ENCODE measurements around the gene PLD6. TPM values are rescaled to one million over a fixed set of nuclear protein-coding genes. Genes with fewer than 3 reads are reported as not detected.

Gene PLD6
- total RNA-seq, 1 experiment from 2014 or later: 11.6 TPM

DNA sequence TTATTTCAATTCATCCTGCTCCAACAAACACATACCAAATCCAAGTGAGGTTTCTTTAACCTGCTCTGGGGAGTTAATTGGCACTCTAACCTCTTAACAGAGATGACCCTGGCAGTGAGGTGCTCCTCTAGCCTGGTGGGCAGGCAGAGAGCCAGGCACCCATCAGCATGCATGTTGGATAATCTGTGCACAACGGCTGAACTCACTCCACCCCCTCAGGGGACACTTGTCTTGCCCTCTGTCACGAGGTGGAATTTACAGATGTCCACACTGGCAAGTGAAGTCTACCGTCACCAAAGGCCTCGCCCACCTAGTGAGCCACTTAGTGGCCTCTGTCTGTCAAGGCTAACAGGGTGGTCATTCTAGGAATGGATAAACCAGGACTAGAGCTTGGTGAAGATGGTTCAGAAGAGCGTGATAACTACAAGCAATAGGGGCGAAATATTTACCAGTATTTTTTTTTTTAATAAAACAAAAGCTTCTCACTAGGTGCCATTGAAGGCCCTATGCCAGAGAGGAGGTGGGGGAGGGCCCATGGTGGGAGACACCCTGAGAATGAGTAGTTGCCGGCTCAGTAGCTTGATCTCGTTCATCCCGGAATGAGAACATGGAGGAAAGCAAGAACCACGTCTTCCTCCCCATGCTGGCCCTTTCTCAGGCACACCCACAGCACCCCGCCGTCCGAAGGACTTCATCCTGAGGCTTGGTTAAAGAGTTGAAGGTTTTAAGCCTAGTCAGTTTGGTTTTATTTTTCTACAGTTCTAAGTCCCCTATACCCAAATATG, 25.2 kb downstream of the PLD6 start:
- Histone ChIP-seq H3K9me2 (replicated peaks; ENCODE audit: low read length) (no peaks in the 10 kb centered on the region), H3K4me2 (ENCODE audit: low read length) (no peak overlapping the region), H3K4me1 (ENCODE audit: insufficient read depth, low read length) (peaks cover 7% of the 10 kb centered on the region), H3F3A (ENCODE audit: low read length, unreplicated experiment) (peaks cover 11% of the 10 kb centered on the region), H3K4me3 (ENCODE audit: low read length) (no peak overlapping the region), H3K27ac (ENCODE audit: low read length) (no peak overlapping the region), H3K9me3 (ENCODE audit: low read length) (no peaks in the 10 kb centered on the region), H3K36me3 (ENCODE audit: low read depth, low read length) (peaks cover 83% of the 10 kb centered on the region), H2AFZ (ENCODE audit: low read length) (no peak overlapping the region), H3K9ac (ENCODE audit: low read length) (no peak overlapping the region), H3K27me3 (ENCODE audit: low read length) (no peaks in the 10 kb centered on the region), H3K79me2 (ENCODE audit: low read length) (no peaks in the 10 kb centered on the region), H4K20me1 (ENCODE audit: low read length) (0 out of 2 replicates have a peak, but pooled peaks cover 10% of the 10 kb centered on the region)
- no TSS peak for BruUV-seq (replicated peaks)
- DNase-seq (no peak), ATAC-seq (no peak)
- intact Hi-C loops (cut with micrococcal nuclease): no loop called here
- CTCF ChIA-PET: no interaction called here
- POLR2A ChIA-PET (ENCODE audit: unreplicated experiment): no interaction called here
- TF ChIP-seq EZH2 (IDR thresholded peaks at IDR 0.05; ENCODE audit: low read length, unreplicated experiment): no peak
- TF ChIP-seq, protein P1, sequence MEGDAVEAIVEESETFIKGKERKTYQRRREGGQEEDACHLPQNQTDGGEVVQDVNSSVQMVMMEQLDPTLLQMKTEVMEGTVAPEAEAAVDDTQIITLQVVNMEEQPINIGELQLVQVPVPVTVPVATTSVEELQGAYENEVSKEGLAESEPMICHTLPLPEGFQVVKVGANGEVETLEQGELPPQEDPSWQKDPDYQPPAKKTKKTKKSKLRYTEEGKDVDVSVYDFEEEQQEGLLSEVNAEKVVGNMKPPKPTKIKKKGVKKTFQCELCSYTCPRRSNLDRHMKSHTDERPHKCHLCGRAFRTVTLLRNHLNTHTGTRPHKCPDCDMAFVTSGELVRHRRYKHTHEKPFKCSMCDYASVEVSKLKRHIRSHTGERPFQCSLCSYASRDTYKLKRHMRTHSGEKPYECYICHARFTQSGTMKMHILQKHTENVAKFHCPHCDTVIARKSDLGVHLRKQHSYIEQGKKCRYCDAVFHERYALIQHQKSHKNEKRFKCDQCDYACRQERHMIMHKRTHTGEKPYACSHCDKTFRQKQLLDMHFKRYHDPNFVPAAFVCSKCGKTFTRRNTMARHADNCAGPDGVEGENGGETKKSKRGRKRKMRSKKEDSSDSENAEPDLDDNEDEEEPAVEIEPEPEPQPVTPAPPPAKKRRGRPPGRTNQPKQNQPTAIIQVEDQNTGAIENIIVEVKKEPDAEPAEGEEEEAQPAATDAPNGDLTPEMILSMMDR (conservative IDR thresholded peaks at IDR 0.05; ENCODE audit: low read depth, low read length): no peak
- TF ChIP-seq EZH2phosphoT487 (IDR thresholded peaks at IDR 0.05; ENCODE audit: borderline replicate concordance, low read length): no peak

DNA sequence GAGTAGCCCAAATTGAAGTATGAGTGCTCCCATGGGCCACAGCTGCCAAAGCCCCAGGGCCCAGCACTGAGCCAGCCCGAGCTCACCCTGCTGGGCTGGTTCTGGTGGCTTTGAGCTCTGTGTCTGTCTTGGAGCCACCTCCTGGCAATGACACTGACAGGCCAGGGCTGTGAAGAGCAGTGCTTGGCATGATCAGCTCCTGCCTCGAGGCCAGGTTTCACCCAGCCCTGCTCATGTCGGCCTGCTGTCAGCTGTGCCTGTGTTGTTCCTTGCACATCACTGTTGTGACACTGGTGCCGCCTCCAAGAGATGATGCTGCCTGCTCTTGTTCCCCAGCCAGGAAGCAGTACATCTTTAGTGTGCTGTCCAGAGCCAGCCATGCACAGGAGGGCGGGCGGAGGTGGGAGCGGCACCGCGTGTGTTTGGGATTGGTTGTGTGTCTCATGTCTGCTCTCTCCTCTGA, 26.0 kb downstream of the PLD6 start:
- intact Hi-C loops (cut with micrococcal nuclease): no loop called here
- H3K9ac ChIP-seq (ENCODE audit: low read length): no peak overlapping the region
- no peaks in the 10 kb centered on the region for H3K79me2 ChIP-seq (ENCODE audit: low read length)
- POLR2A ChIA-PET (ENCODE audit: unreplicated experiment): no interaction called here
- peaks cover 85% of the 10 kb centered on the region for H3K36me3 ChIP-seq (ENCODE audit: low read depth, low read length)
- no peaks in the 10 kb centered on the region for H3K9me3 ChIP-seq (ENCODE audit: low read length)
- H2AFZ ChIP-seq (ENCODE audit: low read length): no peak overlapping the region
- no peak overlapping the region for H3K27ac ChIP-seq (ENCODE audit: low read length)
- TF ChIP-seq, protein P1 (conservative IDR thresholded peaks at IDR 0.05; ENCODE audit: low read depth, low read length): no peak
- TF ChIP-seq EZH2 (IDR thresholded peaks at IDR 0.05; ENCODE audit: low read length, unreplicated experiment) (no peak), EZH2phosphoT487 (IDR thresholded peaks at IDR 0.05; ENCODE audit: borderline replicate concordance, low read length) (no peak)
- BruUV-seq (replicated peaks): no TSS peak
- no peak for DNase-seq
- H3K4me3 ChIP-seq (ENCODE audit: low read length): no peak overlapping the region
- no peaks in the 10 kb centered on the region for H3K27me3 ChIP-seq (ENCODE audit: low read length)
- peaks cover 11% of the 10 kb centered on the region for H3F3A ChIP-seq (ENCODE audit: low read length, unreplicated experiment)
- no peak overlapping the region for H3K4me2 ChIP-seq (ENCODE audit: low read length)
- ATAC-seq: no peak; the same call in 1 of the 2 replicates
- H3K9me2 ChIP-seq (replicated peaks; ENCODE audit: low read length): no peaks in the 10 kb centered on the region
- H3K4me1 ChIP-seq (ENCODE audit: insufficient read depth, low read length): no peaks in the 10 kb centered on the region
- H4K20me1 ChIP-seq (ENCODE audit: low read length): 0 out of 2 replicates have a peak, but pooled peaks cover 4% of the 10 kb centered on the region
- CTCF ChIA-PET: no interaction called here

DNA sequence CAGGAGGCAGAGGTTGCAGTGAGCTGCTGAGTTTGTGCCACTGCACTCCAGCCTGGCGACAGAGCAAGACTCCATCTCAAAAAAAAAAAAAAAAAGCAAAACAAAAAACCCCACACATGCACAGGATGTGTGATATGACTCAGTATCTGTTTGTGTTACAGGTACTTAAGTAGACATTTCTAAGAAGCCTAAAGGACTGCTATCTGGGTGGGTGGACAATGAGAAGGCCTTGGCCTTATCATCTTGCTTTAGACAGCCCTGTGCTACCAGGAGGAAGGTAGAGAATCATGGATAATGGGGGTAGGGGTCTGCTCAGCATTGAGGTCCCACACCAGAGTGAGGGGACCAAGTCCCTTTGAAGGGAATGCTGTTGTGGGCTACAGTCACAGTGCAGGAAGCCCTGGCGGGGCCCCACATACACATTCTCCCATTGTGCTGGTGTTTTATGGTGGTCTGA, 26.7 kb downstream of the PLD6 start:
- POLR2A ChIA-PET (ENCODE audit: unreplicated experiment): no interaction called here
- Histone ChIP-seq H3K9me2 (replicated peaks; ENCODE audit: low read length) (no peaks in the 10 kb centered on the region), H3F3A (ENCODE audit: low read length, unreplicated experiment) (peaks cover 11% of the 10 kb centered on the region), H3K4me3 (ENCODE audit: low read length) (no peak overlapping the region), H3K27me3 (ENCODE audit: low read length) (no peaks in the 10 kb centered on the region), H3K4me2 (ENCODE audit: low read length) (no peak overlapping the region), H3K27ac (ENCODE audit: low read length) (no peak overlapping the region), H3K79me2 (ENCODE audit: low read length) (no peaks in the 10 kb centered on the region), H3K9me3 (ENCODE audit: low read length) (no peaks in the 10 kb centered on the region), H3K4me1 (ENCODE audit: insufficient read depth, low read length) (no peaks in the 10 kb centered on the region), H2AFZ (ENCODE audit: low read length) (no peak overlapping the region), H3K36me3 (ENCODE audit: low read depth, low read length) (peaks cover 89% of the 10 kb centered on the region), H4K20me1 (ENCODE audit: low read length) (0 out of 2 replicates have a peak, but pooled peaks cover 4% of the 10 kb centered on the region), H3K9ac (ENCODE audit: low read length) (no peak overlapping the region)
- CTCF ChIA-PET: no interaction called here
- TF ChIP-seq, protein P1 (conservative IDR thresholded peaks at IDR 0.05; ENCODE audit: low read depth, low read length): no peak
- BruUV-seq (replicated peaks): no TSS peak
- DNase-seq: no peak
- no peak for ATAC-seq
- intact Hi-C loops (cut with micrococcal nuclease): no loop called here

All from PC-3 (cell line).